Measurements from ENCODE around the gene NPLOC4. TPM values are rescaled to one million over a fixed set of nuclear protein-coding genes. Genes with fewer than 3 reads are reported as not detected.

NPLOC4 gene
- total and polyA plus RNA-seq, 2 of the 13 experiments (the other 11 are each of a cell fraction or from before 2014, with no cell fraction given), result 57.0 to 97.0 TPM

DNA sequence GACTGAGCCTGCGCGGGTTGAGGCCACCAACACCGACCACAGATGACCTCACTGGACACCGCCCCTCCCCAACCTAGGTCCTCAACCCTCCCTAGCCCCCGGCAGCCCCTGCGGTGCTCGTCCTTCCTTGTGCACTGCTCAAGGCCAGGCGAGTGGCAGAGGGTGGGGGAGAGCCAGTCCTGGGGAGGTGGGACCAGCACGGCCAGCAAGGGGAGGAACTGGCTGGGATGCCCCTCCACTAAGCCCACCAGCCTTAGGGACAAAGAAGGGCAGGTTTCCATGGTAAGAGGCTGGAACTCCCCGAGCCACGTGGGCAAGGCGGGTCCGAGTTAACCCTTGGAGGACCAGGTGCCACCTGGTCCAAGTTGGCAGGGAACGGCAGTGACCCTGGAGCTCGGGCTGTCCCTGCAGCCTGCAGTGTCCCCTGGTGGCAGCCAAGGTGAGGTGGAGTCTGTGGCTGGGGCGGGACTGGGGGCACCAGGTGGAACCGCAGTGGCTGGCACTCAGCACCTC, 99.5 kb downstream of the NPLOC4 start (continued):
- peak; percentile 54 for TF ChIP-seq ZNF687 (CRISPR knock-in tag; IDR thresholded peaks at IDR 0.05)
- no peak for TF ChIP-seq ZNF17 (CRISPR knock-in tag; IDR thresholded peaks at IDR 0.05)
- TF ChIP-seq ATF3 (CRISPR knock-in tag; IDR thresholded peaks at IDR 0.05), result 0 out of 2 replicates have a peak, but pooled peaks have one; percentile 30
- TF ChIP-seq CERS6 (CRISPR knock-in tag; IDR thresholded peaks at IDR 0.05), result no peak
- no peak for TF ChIP-seq DNMT1 (CRISPR knock-in tag; IDR thresholded peaks at IDR 0.05)
- 0 out of 2 replicates have a peak, but pooled peaks have one; percentile 28 for TF ChIP-seq ZBTB38 (CRISPR knock-in tag; IDR thresholded peaks at IDR 0.05)
- no peak for TF ChIP-seq ZBTB44 (CRISPR knock-in tag; IDR thresholded peaks at IDR 0.05)
- no peak for TF ChIP-seq ZNF484 (CRISPR knock-in tag; IDR thresholded peaks at IDR 0.05; ENCODE audit: borderline replicate concordance, low read depth)
- no peak for TF ChIP-seq ZNF567 (CRISPR knock-in tag; IDR thresholded peaks at IDR 0.05; ENCODE audit: borderline replicate concordance)
- no peak for TF ChIP-seq PRMT3 (CRISPR knock-in tag; IDR thresholded peaks at IDR 0.05; ENCODE audit: borderline replicate concordance, low read depth)
- no peak for TF ChIP-seq ZFP62 (CRISPR knock-in tag; IDR thresholded peaks at IDR 0.05)
- no peak for TF ChIP-seq HMGA1 (CRISPR knock-in tag; conservative IDR thresholded peaks at IDR 0.05)
- no peak for TF ChIP-seq ATF1 (CRISPR knock-in tag; IDR thresholded peaks at IDR 0.05)
- TF ChIP-seq, protein P1, sequence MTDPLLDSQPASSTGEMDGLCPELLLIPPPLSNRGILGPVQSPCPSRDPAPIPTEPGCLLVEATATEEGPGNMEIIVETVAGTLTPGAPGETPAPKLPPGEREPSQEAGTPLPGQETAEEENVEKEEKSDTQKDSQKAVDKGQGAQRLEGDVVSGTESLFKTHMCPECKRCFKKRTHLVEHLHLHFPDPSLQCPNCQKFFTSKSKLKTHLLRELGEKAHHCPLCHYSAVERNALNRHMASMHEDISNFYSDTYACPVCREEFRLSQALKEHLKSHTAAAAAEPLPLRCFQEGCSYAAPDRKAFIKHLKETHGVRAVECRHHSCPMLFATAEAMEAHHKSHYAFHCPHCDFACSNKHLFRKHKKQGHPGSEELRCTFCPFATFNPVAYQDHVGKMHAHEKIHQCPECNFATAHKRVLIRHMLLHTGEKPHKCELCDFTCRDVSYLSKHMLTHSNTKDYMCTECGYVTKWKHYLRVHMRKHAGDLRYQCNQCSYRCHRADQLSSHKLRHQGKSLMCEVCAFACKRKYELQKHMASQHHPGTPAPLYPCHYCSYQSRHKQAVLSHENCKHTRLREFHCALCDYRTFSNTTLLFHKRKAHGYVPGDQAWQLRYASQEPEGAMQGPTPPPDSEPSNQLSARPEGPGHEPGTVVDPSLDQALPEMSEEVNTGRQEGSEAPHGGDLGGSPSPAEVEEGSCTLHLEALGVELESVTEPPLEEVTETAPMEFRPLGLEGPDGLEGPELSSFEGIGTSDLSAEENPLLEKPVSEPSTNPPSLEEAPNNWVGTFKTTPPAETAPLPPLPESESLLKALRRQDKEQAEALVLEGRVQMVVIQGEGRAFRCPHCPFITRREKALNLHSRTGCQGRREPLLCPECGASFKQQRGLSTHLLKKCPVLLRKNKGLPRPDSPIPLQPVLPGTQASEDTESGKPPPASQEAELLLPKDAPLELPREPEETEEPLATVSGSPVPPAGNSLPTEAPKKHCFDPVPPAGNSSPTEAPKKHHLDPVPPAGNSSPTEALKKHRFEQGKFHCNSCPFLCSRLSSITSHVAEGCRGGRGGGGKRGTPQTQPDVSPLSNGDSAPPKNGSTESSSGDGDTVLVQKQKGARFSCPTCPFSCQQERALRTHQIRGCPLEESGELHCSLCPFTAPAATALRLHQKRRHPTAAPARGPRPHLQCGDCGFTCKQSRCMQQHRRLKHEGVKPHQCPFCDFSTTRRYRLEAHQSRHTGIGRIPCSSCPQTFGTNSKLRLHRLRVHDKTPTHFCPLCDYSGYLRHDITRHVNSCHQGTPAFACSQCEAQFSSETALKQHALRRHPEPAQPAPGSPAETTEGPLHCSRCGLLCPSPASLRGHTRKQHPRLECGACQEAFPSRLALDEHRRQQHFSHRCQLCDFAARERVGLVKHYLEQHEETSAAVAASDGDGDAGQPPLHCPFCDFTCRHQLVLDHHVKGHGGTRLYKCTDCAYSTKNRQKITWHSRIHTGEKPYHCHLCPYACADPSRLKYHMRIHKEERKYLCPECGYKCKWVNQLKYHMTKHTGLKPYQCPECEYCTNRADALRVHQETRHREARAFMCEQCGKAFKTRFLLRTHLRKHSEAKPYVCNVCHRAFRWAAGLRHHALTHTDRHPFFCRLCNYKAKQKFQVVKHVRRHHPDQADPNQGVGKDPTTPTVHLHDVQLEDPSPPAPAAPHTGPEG (CRISPR knock-in tag; IDR thresholded peaks at IDR 0.05), result no peak
- no peak for TF ChIP-seq ZNF232 (CRISPR knock-in tag; IDR thresholded peaks at IDR 0.05; ENCODE audit: borderline replicate concordance)

All from HepG2 (cell line).